GM21576 (cell line): ENCODE measurements around the gene TMEM252.

ENCODE experiments used
- ATAC-seq: cut with Tn5 transposase; IDR thresholded peaks from one replicate; pipeline ENCODE4 v1.9.1; 2021; ENCODE audit warnings: mild to moderate bottlenecking, moderate library complexity; ENCODE audit not compliant: unreplicated experiment

TMEM252 gene

DNA sequence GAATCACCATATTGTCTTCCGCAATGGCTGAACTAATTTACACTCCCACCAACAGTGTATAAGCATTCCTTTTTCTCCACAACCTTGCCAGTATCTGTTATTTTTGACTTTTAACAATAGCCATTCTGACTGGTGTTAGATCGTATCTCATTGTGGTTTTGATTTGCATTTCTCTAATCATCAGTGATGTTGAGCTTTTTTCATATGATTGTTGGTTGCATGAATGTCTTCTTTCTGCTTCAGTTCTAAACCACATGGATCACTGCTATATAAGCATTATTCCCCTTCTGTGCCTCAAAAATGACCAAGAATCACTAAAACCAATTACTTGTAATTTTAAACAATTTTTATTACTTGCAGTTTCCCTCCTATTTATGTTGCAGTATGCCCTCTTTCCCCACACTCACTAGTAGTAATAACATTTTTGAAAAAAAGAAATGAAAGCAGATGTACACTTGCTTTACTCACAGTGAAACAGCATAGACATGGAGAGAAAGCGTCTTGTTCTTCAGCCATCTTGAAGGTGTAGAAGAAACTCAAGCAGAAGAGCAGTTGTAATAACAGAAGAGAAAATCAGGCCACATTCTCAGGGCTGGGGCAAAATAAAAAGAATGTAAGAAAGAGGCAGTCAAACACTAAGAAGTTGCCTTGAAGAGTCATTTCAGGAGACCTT lies 4.5 kb upstream of the TMEM252 start:
- peak; percentile 43 for ATAC-seq

DNA sequence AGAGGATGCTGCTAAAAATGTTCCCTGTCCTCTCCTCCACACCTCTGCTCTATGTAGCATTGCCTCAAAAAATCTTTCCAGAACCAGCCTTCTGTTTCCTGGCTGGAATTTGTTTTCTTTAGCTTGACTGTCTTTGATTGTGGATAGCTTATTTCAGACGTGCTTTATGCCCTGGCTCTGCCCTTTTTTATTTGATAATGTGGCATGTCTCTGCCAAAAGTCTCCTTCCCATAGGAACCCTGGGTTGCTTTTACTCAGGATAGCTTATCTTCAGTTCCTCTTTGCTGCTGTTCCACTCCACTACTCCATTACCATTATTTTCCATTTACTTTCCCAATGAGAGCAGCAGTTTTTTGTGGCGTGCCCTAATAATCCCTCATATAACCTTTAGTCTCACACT lies 885 bp upstream of the TMEM252 start:
- no peak for ATAC-seq

DNA sequence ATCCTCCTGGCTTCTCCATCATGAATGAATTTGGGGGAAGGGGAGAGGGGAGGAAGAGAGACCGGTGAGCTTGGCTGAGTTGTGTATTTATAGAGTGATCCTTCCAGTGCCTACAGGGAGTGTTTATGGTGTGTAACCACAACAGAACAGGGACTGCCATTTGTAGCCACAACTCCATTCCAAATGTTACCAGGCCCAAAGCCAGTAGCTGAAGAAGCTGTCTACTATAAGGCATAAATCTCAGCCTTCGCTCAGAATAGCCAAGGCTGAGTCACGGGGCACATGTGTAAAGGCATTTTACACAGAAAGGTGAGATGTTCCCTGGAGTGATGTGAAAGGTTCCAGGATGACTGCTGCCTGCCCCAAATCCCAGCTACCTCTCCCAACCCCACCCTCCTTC lies 2.5 kb downstream of the TMEM252 start:
- no peak for ATAC-seq

DNA sequence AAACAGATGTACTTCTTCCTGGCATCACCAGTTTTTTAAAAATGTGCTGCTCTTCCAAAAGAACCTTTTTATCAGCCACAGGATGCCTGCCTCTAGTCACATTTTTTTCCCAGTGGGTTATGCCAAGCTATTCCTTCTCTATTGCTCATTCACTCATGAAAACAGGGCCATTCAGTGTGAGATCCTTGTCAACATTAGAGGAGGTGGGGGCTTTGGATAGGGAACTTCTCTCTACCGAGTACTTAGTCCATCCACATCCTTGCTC lies 3.1 kb downstream of the TMEM252 start:
- ATAC-seq = no peak

DNA sequence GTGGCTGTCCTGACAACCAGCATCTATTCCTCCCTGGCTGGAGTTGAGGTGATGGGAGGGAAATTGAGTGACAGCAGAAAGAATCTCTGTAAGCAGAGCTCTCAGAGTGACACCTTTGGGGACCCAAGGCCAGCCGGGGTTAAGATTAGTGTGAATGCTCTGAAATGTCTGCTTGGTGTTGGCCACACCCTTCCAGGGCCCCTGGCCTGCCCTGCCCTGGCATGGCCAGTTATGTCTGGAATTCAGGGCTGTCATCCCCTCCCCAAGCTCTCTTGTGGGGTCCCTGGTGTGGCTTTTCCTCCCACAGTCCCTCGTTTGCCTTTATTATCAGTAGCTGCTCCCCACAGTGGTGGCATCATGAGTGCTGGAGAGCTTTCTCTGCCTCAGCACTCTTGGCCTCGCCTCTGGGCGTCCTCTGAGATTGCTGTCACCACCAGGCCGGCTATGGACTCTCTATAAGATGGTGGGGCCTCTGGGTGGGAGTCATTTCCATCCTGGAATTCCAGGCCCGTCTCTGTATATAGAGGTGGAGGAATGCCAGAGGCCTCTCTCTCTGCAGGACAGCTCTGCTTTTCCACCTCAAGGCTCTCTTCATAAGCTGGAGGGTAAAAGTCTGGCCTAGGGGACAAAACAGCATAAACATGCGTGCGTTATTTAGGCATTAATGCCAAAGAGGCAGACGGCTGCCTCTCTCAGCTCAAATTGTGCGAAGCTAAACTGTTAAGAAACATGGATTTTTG lies 3.6 kb downstream of the TMEM252 start:
- ATAC-seq = no peak

DNA sequence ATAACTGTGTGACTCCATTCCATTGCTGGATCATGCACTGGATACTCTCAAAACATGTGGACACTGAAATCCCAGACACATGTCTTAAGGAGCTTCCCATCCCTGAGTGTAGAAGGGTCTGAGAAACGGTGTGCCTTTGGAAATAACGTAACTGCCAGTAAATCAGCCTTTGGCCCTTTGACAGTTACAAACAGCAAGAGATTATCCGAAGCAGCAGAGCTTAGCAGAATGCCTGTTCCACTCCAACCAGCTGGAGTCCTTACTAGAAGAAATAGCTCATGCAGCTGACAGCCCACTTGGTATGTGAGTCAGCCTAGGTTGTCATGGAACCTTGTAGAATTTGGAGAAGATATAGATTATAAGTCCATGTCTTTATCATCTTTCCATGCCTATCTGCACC lies 7.0 kb downstream of the TMEM252 start:
- no peak for ATAC-seq

DNA sequence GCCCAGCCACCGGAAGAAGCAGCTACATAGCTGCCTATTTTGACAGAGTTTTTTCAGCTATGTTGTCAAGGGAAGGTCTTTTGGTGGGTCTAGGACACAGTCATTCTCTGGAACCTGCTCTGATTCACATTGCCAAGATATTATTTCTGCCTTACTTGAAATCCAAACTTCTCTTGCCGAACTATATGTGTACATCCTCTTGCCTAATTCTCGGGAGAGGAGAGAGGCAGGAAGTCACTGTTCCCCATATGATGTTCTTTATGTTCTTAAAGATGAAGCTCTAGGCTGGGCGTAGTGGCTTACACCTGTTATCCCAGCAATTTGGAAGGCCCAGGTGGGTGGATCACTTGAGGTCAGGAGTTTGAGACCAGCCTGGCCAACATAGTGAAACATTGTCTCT lies 8.6 kb downstream of the TMEM252 start:
- no peak for ATAC-seq

DNA sequence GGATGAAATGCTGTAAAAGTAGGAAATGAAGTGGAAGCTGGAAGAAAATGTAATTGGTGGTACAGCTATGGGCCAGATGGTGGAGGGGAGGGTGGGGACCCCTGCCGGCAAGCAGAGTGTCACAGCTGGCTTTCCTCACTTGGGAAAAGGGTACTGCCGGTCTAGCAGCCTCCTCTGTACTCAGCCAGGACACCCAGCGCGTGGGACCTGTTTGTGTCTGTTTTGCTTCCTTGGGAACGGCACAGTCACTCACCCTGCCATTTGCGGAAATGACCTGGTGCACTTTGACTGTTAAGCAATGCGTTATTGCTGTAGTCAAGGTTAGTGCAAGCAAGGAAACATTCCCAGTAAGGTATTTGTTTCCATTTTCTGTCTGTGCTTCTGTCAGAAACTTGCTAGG lies 10.1 kb downstream of the TMEM252 start:
- no peak for ATAC-seq

DNA sequence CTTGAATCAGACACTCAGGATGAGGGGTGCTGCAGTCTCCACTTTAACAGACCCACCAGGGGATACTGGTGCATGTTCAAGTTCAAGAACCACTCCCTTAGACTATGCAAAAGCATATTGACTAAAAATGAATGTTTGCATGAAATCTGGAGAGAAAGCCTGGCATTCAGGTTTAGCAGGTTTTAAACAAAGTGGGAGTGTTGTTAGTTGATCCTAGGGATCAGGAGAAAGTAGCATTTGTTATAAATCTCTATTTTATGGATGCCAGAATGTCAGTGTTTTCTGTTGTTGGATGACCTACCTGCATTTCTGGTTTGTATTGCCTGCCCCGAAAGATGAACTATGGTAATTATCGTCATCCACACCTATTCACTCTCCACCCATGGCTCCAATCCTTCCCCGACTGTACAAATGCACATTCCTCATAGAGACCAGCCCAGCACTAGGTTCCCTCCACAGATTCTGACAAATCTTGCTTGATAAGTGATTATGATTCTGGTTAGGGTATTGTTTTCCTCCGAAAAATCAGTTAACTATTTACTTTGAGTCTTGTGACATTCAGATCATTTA lies 17.2 kb downstream of the TMEM252 start:
- ATAC-seq = no peak

DNA sequence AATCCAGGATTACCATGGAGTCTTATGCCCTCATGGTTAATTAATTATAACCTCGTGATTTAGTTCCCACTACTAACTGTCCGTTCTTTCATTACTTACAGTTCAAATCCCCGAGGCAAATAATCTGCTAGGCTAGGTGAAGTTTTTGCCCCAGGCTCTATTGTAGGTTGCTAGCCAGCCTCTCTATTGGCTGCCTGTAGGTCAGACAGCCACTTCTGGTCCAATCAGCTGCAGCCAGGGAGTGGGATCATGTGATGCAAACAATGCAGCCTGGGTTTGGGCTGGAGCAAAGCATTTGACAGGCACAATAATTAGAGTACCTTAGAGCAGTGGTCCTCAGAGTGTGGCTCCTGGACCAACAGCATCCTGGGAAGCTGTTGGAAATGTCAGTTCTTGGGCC lies 17.7 kb downstream of the TMEM252 start:
- no peak for ATAC-seq

DNA sequence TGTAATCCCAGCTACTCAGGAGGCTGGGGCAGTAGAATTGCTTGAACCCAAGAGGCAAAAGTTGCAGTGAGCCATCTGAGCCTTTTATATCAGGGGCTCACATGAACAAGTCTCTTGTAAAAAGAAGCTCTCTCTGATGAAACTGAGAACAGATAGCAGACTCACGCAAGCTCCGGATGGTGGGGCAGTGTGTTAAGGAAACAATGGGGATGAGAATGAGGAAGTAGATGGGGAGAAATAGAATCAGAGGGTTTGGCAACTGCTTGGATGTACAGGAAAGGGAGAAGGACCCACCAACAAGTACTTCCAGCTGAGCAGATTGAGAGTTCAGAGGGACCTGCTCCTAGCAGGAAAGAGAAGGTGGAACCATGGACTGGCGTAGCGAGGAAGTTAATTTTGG lies 18.6 kb downstream of the TMEM252 start:
- ATAC-seq = no peak

DNA sequence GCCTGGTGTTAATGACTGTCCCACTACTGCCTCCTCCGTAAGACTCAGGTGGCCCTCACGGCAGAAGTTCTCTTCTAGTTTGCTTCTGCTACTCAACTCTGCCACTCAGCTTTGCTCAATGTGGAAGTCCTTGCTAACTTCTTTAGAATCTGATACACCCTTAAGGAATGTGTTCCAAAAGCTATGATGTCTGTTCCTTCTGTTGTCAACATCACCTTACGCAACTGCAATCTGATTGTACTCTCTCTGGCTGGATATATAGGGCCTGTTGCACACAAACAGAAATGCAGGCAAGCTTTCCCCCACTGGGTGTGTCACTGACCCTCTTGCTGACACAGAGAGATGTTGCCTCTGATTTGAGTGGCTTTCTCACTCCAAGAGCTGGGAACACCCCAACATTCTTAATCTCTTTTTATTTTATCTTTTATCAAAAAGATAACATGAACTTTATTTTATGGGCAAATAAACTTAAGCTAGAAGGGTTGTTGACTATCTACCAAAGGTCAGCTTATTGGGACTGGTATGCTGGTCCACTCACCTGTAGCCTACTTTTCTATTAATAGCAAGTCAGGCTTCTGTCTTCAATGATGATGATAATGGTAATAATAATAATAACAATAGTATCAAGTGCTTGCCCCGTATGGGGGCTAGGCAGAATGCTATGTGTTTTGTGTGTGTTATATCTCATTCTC lies 25.2 kb downstream of the TMEM252 start:
- ATAC-seq = no peak

DNA sequence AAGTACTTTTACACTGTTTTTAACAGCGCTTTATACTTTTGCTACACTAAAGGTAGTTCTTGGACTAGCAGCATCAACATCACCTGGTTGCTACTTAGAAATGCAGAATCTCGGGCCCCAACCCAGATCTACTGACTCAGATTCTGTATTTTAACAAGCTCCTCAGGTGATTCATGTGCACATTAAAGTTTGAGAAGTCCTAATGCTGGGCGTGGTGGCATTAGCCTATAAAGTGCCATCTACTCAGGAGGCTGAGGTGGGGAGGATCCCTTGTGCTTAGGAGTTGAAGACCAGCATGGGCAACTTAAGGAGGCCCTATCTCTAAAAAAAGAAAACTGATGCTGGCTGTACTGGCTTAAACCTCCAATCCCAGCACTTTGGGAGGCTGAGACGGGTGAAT lies 26.7 kb downstream of the TMEM252 start:
- no peak for ATAC-seq

DNA sequence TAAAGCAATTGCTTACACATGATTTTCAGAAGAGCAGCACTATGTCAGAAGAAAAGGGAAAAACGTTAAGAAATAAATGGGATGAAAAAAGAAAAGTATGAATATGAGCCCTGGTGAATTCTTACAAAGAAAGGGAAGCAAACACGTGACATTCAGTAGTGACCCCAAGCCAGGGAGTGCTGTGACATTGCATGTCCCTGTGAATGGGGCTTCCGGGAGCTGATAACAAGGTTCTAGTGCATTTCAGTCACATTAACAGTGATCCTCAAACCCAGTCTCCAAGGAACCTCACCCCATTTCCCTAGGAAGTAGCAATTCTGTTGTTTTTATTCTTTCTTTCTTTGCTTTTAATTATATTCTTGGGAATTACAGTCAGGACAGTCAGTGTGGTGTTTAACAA lies 27.3 kb downstream of the TMEM252 start:
- ATAC-seq = no peak

DNA sequence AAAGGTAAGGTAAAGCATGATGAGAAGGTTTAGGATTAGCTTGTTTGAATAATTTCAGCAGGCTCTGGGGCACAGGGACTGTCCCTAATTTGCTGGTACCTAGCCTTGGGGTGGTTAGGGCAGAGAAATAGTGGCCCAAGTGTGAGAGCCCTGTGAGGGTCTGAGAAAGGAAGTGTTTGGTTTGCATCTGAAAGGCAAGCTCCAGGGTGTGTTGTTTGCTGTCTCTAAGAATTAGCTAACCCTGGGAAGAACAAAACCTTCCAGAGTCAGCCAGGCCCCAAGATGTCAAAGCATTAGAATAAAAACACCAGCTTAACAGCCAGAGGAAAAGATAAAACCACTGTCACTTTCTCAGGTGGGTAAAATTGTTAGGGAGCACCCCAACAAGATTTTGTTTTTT lies 31.0 kb downstream of the TMEM252 start:
- no peak for ATAC-seq

DNA sequence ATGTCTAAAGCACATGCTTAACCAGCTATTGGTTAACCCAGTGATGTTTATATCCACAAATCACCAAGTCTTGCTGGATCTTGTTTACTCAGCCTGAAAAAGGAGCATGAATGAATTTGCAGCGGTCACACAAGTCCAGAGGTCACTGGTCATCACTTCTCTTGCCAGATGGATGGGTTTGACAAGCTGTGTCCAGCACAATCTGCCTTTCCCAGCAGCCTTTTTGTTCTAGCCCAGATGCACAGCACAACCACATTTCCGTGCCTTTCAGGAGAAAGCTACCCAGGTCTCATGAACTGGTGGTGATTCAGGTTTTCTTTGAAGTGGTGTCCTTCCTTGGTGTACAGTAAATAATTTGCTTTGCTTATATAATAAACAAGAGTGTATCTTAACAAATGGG lies 32.1 kb downstream of the TMEM252 start:
- ATAC-seq = no peak

DNA sequence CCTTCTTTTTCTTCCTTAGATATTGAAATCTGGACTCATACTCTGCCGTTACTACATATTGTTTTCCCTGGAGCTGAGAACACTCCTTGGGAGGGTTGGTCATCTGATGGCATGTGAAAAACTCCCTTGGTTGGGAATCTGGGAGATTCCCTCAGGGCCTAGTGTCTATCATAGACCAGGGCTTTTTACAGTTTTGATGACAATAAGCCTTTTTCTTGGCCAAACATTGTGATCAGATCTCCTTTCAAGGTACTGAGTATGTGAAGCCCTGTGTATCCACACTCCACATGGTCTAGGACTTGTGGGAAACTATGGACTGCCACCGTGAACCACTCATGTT lies 32.9 kb downstream of the TMEM252 start:
- ATAC-seq = no peak

DNA sequence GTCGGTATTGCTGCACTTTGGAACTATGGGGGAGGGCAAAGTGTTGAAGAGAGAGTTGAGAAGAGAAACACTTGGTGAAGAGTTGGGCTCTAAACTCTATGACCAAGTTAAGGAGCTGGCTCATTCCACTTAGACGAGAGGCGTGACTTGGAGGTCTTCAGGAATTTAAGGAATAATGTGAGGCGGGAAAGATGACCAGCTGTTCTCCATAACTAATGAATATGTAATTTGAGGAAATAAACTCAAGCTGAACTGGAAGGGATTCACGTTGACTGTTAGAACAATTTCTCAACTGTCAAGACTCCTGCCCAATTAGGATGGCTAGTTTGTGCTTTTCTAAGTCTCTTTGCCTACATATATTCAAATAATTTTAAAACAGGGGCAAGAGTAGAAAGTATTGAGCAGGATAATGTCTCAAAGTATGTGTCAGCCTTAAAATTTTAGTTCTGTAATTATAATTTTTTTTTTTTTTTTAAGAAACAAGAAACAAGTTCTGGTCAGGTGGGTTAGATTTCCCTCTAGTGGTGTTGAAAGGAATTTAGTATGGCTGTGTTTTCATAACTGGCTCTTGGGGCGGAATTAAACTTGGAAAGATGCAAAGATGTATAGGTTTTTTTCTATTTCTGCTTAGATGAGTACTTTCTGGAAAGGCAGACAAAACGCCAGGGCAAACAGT lies 33.4 kb downstream of the TMEM252 start:
- no peak for ATAC-seq

DNA sequence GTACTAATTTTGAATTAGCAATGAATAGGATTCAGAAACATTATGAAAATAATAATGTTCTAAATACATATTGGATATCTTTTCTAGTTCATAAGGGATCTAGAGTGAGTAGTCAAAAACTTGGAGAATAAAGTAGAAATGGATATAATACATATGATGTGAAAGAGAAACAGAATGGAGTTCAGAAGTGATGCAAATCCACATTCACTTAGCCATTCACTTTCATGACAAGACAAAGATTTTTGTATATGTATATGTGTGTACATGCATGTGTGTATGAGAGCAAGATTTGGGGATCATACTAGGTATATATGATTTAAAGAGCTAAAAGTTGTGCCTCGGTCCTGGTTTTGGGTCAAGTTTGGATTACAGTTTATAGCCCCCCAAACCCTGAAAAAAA lies 34.1 kb downstream of the TMEM252 start:
- ATAC-seq = no peak

DNA sequence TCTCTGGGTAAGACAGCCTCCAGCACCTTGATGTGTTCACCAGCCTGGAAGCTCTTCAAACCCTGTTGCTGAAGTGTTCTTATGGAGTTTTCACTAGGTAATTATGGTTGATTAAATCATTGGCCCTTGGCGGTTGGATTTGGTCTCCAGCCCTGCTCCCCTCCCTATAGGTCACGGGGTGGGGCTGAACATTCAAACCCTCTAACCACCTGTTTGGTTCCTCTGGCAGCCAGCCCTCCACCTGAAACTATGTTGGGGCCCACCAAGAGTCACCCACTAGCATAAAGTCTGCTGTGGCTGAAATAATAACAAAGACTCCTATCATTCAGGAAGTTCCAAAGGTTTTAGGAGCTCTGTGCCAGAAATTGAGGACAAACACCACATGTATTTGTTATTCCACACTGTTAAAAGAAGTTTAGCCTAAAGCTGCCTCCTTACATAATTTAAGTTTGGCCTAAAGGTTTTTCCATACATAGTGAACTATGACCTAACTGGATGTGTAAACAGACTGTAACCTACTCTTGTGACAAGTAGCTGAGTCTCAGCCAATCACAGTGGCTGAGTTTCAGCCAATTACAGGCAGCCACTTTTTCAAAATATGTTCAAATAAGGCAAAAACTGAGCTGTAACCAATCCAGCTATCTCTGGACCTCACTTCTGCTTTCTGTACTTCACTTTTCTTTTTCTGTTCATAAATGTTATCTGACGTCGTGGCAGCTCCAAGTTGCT lies 34.8 kb downstream of the TMEM252 start:
- peak; percentile 55 for ATAC-seq

DNA sequence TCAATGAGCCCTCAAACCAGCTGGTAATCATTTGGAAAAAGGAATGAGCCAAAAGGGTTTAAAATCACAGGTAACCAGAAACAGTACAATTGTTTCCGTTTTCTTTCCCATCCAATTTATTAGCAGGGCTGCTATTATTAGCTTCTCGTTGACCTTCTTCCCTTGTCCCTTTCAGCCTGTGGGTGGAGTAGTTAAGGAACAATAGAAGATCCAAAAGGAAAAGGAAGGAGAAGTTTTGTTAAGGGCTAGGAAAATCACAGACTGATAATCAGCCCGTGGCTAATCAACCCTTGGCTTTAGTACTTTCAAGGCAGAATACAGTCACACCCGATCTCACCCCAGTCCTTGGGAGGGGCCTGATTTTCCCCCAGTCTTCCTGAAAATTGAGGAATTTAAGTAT lies 38.4 kb downstream of the TMEM252 start:
- ATAC-seq = no peak
